ENCODE results near the gene MS4A4A.

DNA sequence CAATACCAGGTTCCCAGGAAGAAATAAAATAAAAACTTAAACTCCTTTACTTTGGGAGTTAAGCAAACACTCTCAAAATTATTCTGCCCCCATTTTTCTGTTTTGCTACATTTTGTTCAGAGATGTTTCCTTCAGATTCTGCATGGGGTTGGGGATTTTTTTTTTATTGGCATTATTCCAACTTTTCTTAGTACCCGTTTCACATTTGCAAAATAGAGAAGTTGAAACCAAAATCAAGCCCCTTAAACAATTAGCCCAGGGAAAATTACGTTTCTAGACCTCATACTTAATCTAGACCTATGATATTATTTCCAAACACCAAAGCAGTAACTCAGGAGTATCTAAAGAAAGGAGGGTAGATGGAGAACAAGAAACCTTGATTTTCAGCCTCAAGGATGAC, 77.3 kb downstream of the MS4A4A start:
- TF ChIP-seq YY1 (IDR thresholded peaks at IDR 0.05; ENCODE audit: insufficient read depth, insufficient read length) (no peak), SUZ12 (IDR thresholded peaks at IDR 0.05; ENCODE audit: extremely low read depth, insufficient read depth, insufficient read length) (no peak), ZNF274 (IDR thresholded peaks at IDR 0.05; ENCODE audit: low read depth, low read length) (no peak)

Measured in NT2/D1 (cell line).